GM23248 (cell line): ENCODE results near the gene HDAC9. TPM values are rescaled to one million over a fixed set of nuclear protein-coding genes. Genes with fewer than 3 reads are reported as not detected.

Experiments used
- DNase-seq: peaks from one replicate; pipeline ENCODE4 v3.0.0-alpha.2; 2015
- H2AFZ ChIP-seq: fragments of 200-600 bp; sonication (generic); 2 replicates; pipeline ENCODE4 v1.6.1; 2016; ENCODE audit warnings: antibody characterized with exemption
- H3F3A ChIP-seq: fragments of 200-600 bp; sonication (generic); 2 replicates; pipeline ENCODE4 v1.6.1; 2016; ENCODE audit warnings: mild to moderate bottlenecking, antibody characterized with exemption, mixed run types; ENCODE audit not compliant: insufficient read depth
- H3K27ac ChIP-seq: fragments of 200-600 bp; sonication (generic); 2 replicates; pipeline ENCODE4 v1.5.1; 2016; ENCODE audit warnings: mild to moderate bottlenecking
- H3K27me3 ChIP-seq: fragments of 200-600 bp; sonication (generic); replicated peaks from 2 replicates; pipeline ENCODE4 v1.6.1; 2016; ENCODE audit warnings: mild to moderate bottlenecking; ENCODE audit not compliant: insufficient read depth
- H3K36me3 ChIP-seq: fragments of 200-600 bp; sonication (generic); 2 replicates; pipeline ENCODE4 v1.6.1; 2016; ENCODE audit warnings: low read depth, mild to moderate bottlenecking
- H3K4me1 ChIP-seq: fragments of 200-600 bp; sonication (generic); 2 replicates; pipeline ENCODE4 v1.6.1; 2016; ENCODE audit warnings: mild to moderate bottlenecking; ENCODE audit not compliant: insufficient read depth
- H3K4me2 ChIP-seq: fragments of 200-600 bp; sonication (generic); one replicate; pipeline ENCODE4 v1.6.1; 2016; ENCODE audit warnings: mild to moderate bottlenecking; ENCODE audit not compliant: unreplicated experiment
- H3K4me3 ChIP-seq: fragments of 200-600 bp; sonication (generic); 2 replicates; pipeline ENCODE4 v1.5.1; 2016; ENCODE audit warnings: mild to moderate bottlenecking
- H3K79me2 ChIP-seq: fragments of 200-600 bp; sonication (generic); 2 replicates; pipeline ENCODE4 v1.6.1; 2016; ENCODE audit warnings: mild to moderate bottlenecking; ENCODE audit not compliant: insufficient read depth
- H3K9ac ChIP-seq: fragments of 200-600 bp; sonication (generic); 2 replicates; pipeline ENCODE4 v1.6.1; 2016; ENCODE audit warnings: mild to moderate bottlenecking
- H3K9me2 ChIP-seq: fragments of 200-600 bp; sonication (generic); 2 replicates; pipeline ENCODE4 v1.6.1; 2016; ENCODE audit warnings: mixed run types, mild to moderate bottlenecking, moderate library complexity; ENCODE audit not compliant: insufficient read depth
- H3K9me3 ChIP-seq: fragments of 200-600 bp; sonication (generic); one replicate; pipeline ENCODE4 v1.6.1; 2017; ENCODE audit warnings: low read depth
- H4K20me1 ChIP-seq: fragments of 200-600 bp; sonication (generic); 2 replicates; pipeline ENCODE4 v1.6.0; 2016; ENCODE audit not compliant: insufficient read depth
- EZH2 ChIP-seq: fragments of 200-600 bp; sonication (generic); IDR thresholded peaks from 2 replicates; pipeline ENCODE4 v1.6.1; 2018; ENCODE audit warnings: antibody characterized with exemption, mild to moderate bottlenecking; ENCODE audit not compliant: insufficient read depth, poor library complexity, severe bottlenecking
- EZH2phosphoT487 ChIP-seq: fragments of 200-600 bp; sonication (generic); IDR thresholded peaks from 2 replicates; pipeline ENCODE4 v1.6.1; 2018; ENCODE audit warnings: antibody characterized with exemption, moderate library complexity, mild to moderate bottlenecking, low read depth; ENCODE audit not compliant: insufficient read depth
- WGBS, 2 experiments: methylation state at CpG; one replicate each; pipeline ENCODE4 v1.1.6; 2015 to 2017; ENCODE audit warnings: low lambda C conversion rate in 2 of 2, low coverage in 1 of 2; ENCODE audit errors: missing lambda C conversion rate in 2 of 2; 5-methylcytosine and 5-hydroxymethylcytosine counted together
- in situ Hi-C: fragments of 300-500 bp; cut with MboI; formaldehyde crosslinking; loops from 2 replicates; pipeline ENCODE4 v1.15.0; 2020
- polyA plus RNA-seq: library from polyadenylated mRNA; unstranded; fragments of >200 nt; fragmentation: Nextera tagmentation; extraction: Ambion mirVana; gene quantifications from 2 replicates; pipeline ENCODE4 v1.2.1, GENCODE V29; 2016
- total RNA-seq: library from RNA; depleted of rRNA; stranded (reverse); fragments of >200 nt; shearing (Covaris generic); gene quantifications from 2 replicates; pipeline ENCODE4 v1.2.3, GENCODE V29; 2014

The HDAC9 gene
- total and polyA plus RNA-seq, 2 experiments from 2014 or later, result 1.6 to 2.1 TPM

DNA sequence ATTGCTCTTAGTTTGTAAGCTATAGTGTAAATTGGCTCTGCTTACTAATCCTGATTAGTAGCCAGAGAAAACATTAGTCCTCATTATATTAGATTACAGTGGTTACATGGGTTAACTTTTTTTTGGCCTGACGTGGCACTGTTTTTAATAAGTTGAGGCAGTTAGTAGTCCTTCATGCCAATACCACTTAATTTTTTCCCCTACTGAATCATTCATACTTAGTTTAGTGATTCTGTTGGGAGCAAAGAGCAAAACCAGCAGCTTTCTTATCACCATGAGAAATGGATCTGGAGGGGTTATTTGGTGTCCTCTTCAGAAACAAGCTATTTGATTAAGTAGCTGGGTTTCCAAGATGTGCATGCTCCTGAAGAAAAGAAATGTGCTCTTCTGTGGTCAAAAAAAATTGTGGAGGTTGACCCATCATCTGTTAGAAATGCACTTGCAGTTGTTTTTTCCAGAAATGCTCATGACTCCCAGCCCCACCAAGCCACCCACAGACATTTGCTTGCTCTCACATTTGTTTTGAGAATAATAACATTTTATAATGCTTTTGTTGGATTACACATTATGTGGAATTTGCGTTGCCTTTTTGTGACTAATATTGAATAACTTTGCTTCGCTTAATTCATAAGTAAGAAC, 258.5 kb downstream of the HDAC9 start:
- Histone ChIP-seq H3K36me3 (no peaks in the 10 kb centered on the region), H3K4me1 (peaks cover 22% of the 10 kb centered on the region), H3K27ac (peak overlapping the region; percentile 84), H2AFZ (peak overlapping the region; percentile 5; the same call in 1 of the 2 replicates), H3K9ac (peak overlapping the region; percentile 58), H3K9me3 (no peaks in the 10 kb centered on the region), H3K4me2 (peak overlapping the region; percentile 88), H3K79me2 (no peaks in the 10 kb centered on the region), H4K20me1 (no peaks in the 10 kb centered on the region), H3K4me3 (peak overlapping the region; percentile 64), H3K27me3 (no peaks in the 10 kb centered on the region), H3F3A (peaks cover 32% of the 10 kb centered on the region), H3K9me2 (no peaks in the 10 kb centered on the region)
- in situ Hi-C loops, result no loop called here
- peak; percentile 95 for DNase-seq
- 0 to 2% methylated on average over 3 of the region's 3 CpGs for WGBS, 2 experiments
- TF ChIP-seq EZH2phosphoT487, result no peak
- TF ChIP-seq EZH2, result no peak

DNA sequence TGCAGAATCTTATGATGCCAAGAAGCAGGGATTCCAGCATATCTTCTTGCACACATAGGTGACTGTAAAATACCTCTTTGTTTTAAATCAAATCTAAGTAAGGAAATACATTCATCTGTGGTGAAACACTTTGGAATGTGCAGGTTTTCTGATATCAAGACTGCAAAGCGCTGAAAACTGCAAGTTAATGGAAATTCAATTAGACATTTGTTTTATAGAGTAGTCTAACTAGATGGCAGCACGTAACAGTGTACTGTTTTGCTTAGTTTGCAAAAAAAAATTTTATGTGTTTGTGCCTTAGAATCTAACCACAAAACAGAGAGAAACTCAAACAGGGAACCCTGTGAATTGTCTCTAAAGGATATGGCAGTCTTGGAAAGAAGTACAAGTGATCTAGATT, 259.2 kb downstream of the HDAC9 start:
- Histone ChIP-seq H2AFZ (peak overlapping the region; percentile 9; the same call in 1 of the 2 replicates), H3K36me3 (no peaks in the 10 kb centered on the region), H3K27ac (peak overlapping the region; percentile 84), H3K27me3 (no peaks in the 10 kb centered on the region), H3K9ac (peak overlapping the region; percentile 58), H3K9me3 (no peaks in the 10 kb centered on the region), H4K20me1 (no peaks in the 10 kb centered on the region), H3K4me2 (peak overlapping the region; percentile 88), H3F3A (peaks cover 32% of the 10 kb centered on the region), H3K79me2 (no peaks in the 10 kb centered on the region), H3K4me3 (peak overlapping the region; percentile 64), H3K4me1 (peaks cover 22% of the 10 kb centered on the region), H3K9me2 (no peaks in the 10 kb centered on the region)
- no peak for TF ChIP-seq EZH2phosphoT487
- TF ChIP-seq EZH2, result no peak
- DNase-seq, result peak; percentile 57
- in situ Hi-C loops, result no loop called here
- WGBS, 2 experiments, result 0 to 3% methylated on average over 2 of the region's 2 CpGs

DNA sequence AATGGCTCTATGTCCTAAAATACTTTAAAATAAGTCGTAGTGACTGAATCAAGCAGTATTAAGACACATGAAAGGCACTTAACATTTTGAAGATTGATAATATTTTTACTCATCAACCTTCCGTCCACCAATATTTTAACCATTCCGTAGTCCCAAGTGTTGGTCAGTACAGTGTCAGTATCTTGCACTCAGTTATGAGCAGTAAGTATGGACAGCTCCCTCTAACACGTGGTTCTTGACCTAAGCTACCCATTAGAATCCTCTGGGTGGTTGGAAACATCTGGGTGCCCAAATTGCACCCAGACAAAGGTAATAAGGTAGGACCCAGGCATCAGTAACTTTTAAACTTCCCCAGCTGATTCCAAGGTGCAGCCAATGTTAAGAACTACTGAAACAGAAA, 260.2 kb downstream of the HDAC9 start:
- Histone ChIP-seq H3F3A (peaks cover 32% of the 10 kb centered on the region), H3K9ac (no peak overlapping the region), H3K27ac (no peak overlapping the region), H3K79me2 (no peaks in the 10 kb centered on the region), H3K4me2 (no peak overlapping the region), H2AFZ (no peak overlapping the region), H3K9me3 (no peaks in the 10 kb centered on the region), H3K9me2 (no peaks in the 10 kb centered on the region), H3K36me3 (no peaks in the 10 kb centered on the region), H3K4me3 (no peak overlapping the region), H3K27me3 (no peaks in the 10 kb centered on the region), H3K4me1 (peaks cover 22% of the 10 kb centered on the region), H4K20me1 (no peaks in the 10 kb centered on the region)
- DNase-seq, result no peak
- no peak for TF ChIP-seq EZH2phosphoT487
- TF ChIP-seq EZH2, result no peak
- 77 to 81% methylated on average over 4 of the region's 4 CpGs for WGBS, 2 experiments
- in situ Hi-C loops, result no loop called here

DNA sequence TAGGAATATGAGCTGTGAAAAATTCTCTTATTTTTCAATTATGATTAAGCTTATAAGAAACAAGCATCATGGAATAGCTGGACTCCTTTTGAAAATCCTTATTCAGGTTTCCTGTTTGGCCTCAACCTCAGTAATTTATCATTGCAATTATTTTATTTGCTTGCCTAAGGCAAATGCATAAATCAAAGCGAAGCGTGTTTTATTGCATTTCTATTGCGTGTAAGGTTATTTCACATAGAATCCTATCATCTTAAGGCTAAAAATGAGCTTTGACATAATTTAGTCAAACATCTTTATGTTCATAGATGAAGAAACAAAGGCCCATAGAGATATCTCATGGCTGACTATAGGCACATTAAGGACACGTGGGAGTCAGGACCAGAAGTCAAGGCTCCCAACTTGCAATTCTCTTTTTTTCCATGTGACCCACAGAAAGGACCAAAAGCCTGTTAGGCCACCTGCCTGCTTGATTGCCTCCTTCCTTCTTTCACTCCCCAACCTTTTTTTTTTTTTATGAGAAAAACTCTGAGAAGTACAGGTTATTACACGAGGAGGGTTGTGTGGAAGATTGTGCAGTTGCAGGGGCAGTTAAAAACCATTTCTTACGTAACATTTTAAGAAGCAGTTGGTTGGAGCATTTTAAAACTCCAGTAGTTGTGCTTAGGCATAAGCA, 261.0 kb downstream of the HDAC9 start:
- Histone ChIP-seq H3K4me2 (no peak overlapping the region), H3K36me3 (no peaks in the 10 kb centered on the region), H4K20me1 (no peaks in the 10 kb centered on the region), H3K9me3 (no peaks in the 10 kb centered on the region), H3K27me3 (no peaks in the 10 kb centered on the region), H3K9ac (no peak overlapping the region), H3K4me3 (no peak overlapping the region), H3K79me2 (no peaks in the 10 kb centered on the region), H3K9me2 (no peaks in the 10 kb centered on the region), H3K27ac (no peak overlapping the region), H2AFZ (no peak overlapping the region), H3F3A (peaks cover 32% of the 10 kb centered on the region), H3K4me1 (peaks cover 22% of the 10 kb centered on the region)
- 93 to 94% methylated on average over 6 of the region's 6 CpGs for WGBS, 2 experiments
- in situ Hi-C loops, result no loop called here
- DNase-seq, result no peak
- TF ChIP-seq EZH2, result no peak
- TF ChIP-seq EZH2phosphoT487, result no peak
